ENCODE results near the gene MACF1. TPM values are rescaled to one million over a fixed set of nuclear protein-coding genes. Genes with fewer than 3 reads are reported as not detected.

MACF1 gene
- total RNA-seq, 1 donor from 2014 or later = 431 TPM

DNA sequence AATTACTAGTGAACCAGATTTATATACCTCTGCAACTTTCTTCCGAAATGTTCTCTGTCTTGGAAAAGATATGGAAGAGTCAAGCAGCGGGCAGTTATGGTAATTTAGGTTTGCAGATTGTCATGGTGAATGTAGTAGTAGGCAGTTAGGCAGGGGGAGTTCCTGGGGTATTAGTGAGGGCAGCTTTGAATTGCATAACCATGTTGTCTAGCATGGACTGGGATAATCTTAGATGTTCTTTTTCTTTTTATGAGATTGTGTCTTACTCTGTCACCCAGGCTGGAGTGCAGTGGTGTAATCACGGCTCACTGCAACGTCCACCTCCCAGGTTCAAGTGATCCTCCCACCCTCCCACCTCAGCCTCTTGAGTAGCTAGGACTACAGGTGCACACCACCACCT lies 25.0 kb downstream of the MACF1 start:
- Mint-ChIP-seq H3K4me1 (ENCODE audit: unreplicated experiment) (peaks cover 26% of the 10 kb centered on the region), H3K27ac (ENCODE audit: unreplicated experiment) (no peak overlapping the region), H3K4me3 (ENCODE audit: unreplicated experiment) (no peak overlapping the region), H3K27me3 (ENCODE audit: unreplicated experiment) (no peaks in the 10 kb centered on the region), H3K36me3 (ENCODE audit: unreplicated experiment) (no peaks in the 10 kb centered on the region), H3K9me3 (ENCODE audit: unreplicated experiment) (no peaks in the 10 kb centered on the region)
- TF ChIP-seq, protein P1, sequence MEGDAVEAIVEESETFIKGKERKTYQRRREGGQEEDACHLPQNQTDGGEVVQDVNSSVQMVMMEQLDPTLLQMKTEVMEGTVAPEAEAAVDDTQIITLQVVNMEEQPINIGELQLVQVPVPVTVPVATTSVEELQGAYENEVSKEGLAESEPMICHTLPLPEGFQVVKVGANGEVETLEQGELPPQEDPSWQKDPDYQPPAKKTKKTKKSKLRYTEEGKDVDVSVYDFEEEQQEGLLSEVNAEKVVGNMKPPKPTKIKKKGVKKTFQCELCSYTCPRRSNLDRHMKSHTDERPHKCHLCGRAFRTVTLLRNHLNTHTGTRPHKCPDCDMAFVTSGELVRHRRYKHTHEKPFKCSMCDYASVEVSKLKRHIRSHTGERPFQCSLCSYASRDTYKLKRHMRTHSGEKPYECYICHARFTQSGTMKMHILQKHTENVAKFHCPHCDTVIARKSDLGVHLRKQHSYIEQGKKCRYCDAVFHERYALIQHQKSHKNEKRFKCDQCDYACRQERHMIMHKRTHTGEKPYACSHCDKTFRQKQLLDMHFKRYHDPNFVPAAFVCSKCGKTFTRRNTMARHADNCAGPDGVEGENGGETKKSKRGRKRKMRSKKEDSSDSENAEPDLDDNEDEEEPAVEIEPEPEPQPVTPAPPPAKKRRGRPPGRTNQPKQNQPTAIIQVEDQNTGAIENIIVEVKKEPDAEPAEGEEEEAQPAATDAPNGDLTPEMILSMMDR (IDR thresholded peaks at IDR 0.05) = no peak
- DNase-seq (ENCODE audit: extremely low spot score, unreplicated experiment) = no peak

DNA sequence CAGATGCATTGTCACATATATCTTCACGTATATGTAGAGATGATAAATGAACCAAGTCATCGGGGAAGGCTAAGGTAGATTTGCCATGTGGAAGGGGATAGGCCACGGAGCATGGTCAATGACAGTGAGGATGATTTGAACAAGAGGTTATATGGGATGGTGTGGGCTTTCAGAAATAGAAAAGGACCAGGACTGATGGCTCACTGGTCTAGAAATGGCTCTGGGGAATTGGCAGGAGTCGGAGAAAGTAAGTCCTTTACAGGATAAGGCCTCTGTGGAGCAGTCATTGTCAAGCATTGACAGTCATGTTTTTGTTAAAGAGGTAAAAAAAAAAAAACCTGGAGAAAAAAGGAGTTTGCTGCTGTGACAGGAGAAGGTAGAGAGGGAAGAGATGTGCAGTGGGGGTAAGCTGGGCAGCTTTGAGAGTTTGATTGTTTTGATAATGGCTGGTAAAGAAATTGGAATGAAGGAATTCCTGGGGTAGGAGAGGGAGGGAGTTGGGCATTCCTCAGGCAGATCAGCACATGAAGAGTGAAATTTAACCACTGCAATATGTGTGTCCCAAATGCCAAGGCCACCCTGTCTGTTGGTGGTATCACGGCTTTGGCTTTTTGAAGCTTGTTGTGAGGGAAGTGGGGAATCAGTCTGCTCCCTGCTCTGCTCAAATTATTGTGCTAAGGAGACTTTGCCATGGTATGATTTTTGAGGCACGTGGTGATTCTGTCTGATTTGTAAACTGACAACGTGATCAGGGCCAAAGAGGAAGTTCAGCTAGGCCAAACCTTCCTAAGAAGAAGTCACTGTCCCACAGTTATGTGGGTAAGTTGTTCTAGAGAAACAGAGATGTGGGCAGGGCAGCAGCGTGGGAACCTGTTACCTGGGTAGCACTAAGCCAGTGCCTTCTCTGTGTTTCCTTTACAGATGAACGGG lies 26.0 kb downstream of the MACF1 start:
- H3K4me3 Mint-ChIP-seq (ENCODE audit: unreplicated experiment) = no peak overlapping the region

DNA sequence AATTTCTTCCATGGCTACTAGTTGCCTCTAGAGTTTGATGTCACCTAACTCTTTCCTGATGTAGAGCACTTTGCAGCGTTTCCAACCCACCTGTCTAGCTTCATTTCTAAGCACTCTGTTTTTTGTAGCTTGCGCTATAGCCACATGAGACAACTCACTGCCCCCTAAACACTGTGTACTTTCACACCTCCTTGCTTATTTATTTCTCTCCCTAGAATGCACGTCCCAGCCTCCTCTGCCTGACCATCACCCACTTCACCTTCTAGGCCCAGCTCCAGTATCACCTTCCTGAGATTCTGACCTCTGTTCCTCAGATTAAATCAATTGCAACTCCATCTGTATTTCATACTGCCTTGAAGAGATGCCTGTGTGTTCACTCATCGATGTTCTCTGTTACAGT lies 32.5 kb downstream of the MACF1 start:
- TF ChIP-seq, protein P1 (IDR thresholded peaks at IDR 0.05) = no peak
- no peak overlapping the region for H3K4me3 Mint-ChIP-seq (ENCODE audit: unreplicated experiment)

More for the DNA sequence above, 26.0 kb downstream of the MACF1 start:
- Mint-ChIP-seq H3K27me3 (ENCODE audit: unreplicated experiment) (no peaks in the 10 kb centered on the region), H3K36me3 (ENCODE audit: unreplicated experiment) (no peaks in the 10 kb centered on the region), H3K27ac (ENCODE audit: unreplicated experiment) (peak overlapping the region; percentile 86), H3K4me1 (ENCODE audit: unreplicated experiment) (peaks cover 25% of the 10 kb centered on the region), H3K9me3 (ENCODE audit: unreplicated experiment) (no peaks in the 10 kb centered on the region)
- no peak for DNase-seq (ENCODE audit: extremely low spot score, unreplicated experiment)
- TF ChIP-seq, protein P1 (IDR thresholded peaks at IDR 0.05) = no peak

DNA sequence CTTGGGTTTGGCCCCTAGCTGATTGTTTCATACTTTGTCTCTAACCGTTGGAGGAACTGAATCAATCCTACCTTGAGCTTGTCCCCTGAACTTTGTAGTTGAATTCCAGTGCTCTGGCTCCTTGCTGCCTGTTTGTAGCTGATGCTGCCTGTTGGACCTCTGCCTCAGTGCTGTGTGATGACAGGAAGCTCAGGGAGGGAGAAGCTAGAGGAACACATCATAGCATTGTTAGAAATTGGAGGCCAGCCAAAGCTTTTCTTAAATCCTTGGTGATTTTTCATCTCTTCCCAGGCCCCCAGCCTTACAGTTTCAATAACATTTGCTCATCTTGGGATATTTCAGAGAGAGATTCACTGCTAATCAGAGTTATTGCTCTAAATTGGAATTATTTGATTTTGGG lies 34.0 kb downstream of the MACF1 start:
- Mint-ChIP-seq H3K4me1 (ENCODE audit: unreplicated experiment) (peaks cover 16% of the 10 kb centered on the region), H3K9me3 (ENCODE audit: unreplicated experiment) (no peaks in the 10 kb centered on the region), H3K4me3 (ENCODE audit: unreplicated experiment) (no peak overlapping the region), H3K27me3 (ENCODE audit: unreplicated experiment) (no peaks in the 10 kb centered on the region), H3K36me3 (ENCODE audit: unreplicated experiment) (peaks cover 4% of the 10 kb centered on the region), H3K27ac (ENCODE audit: unreplicated experiment) (peak overlapping the region; percentile 4)
- no peak for DNase-seq (ENCODE audit: extremely low spot score, unreplicated experiment)
- TF ChIP-seq, protein P1 (IDR thresholded peaks at IDR 0.05) = no peak

More for the DNA sequence above, 32.5 kb downstream of the MACF1 start:
- no peaks in the 10 kb centered on the region for H3K27me3 Mint-ChIP-seq (ENCODE audit: unreplicated experiment)
- no peak overlapping the region for H3K27ac Mint-ChIP-seq (ENCODE audit: unreplicated experiment)
- peaks cover 4% of the 10 kb centered on the region for H3K36me3 Mint-ChIP-seq (ENCODE audit: unreplicated experiment)
- no peak for DNase-seq (ENCODE audit: extremely low spot score, unreplicated experiment)
- H3K9me3 Mint-ChIP-seq (ENCODE audit: unreplicated experiment) = no peaks in the 10 kb centered on the region
- H3K4me1 Mint-ChIP-seq (ENCODE audit: unreplicated experiment) = peaks cover 21% of the 10 kb centered on the region

DNA sequence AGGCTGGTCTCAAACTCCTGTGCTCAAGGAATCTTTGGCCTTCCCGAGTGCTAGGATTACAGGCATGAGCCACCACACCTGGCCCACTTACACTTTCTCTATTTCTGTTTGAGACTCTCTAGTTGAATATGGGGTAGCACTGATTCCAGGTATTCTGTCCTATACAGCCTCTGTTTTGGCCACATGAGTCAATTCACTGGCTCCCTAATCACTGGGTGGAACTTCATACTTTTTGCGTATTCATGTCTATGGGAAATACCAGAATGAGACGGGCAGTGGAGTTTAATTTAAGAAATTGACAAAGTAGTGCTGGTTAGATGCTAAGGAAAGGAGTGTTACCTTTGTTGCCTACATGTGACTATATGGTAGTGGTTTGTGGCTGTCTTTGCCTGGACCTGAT lies 35.5 kb downstream of the MACF1 start:
- Mint-ChIP-seq H3K4me3 (ENCODE audit: unreplicated experiment) (no peak overlapping the region), H3K27me3 (ENCODE audit: unreplicated experiment) (no peaks in the 10 kb centered on the region), H3K36me3 (ENCODE audit: unreplicated experiment) (peaks cover 4% of the 10 kb centered on the region), H3K4me1 (ENCODE audit: unreplicated experiment) (peaks cover 16% of the 10 kb centered on the region), H3K27ac (ENCODE audit: unreplicated experiment) (peak overlapping the region; percentile 52), H3K9me3 (ENCODE audit: unreplicated experiment) (no peaks in the 10 kb centered on the region)
- DNase-seq (ENCODE audit: extremely low spot score, unreplicated experiment) = no peak
- TF ChIP-seq, protein P1 (IDR thresholded peaks at IDR 0.05) = no peak

Data from osteocyte (in vitro differentiated cells).